Measurements from ENCODE around the gene SMYD5.

Gene SMYD5

DNA sequence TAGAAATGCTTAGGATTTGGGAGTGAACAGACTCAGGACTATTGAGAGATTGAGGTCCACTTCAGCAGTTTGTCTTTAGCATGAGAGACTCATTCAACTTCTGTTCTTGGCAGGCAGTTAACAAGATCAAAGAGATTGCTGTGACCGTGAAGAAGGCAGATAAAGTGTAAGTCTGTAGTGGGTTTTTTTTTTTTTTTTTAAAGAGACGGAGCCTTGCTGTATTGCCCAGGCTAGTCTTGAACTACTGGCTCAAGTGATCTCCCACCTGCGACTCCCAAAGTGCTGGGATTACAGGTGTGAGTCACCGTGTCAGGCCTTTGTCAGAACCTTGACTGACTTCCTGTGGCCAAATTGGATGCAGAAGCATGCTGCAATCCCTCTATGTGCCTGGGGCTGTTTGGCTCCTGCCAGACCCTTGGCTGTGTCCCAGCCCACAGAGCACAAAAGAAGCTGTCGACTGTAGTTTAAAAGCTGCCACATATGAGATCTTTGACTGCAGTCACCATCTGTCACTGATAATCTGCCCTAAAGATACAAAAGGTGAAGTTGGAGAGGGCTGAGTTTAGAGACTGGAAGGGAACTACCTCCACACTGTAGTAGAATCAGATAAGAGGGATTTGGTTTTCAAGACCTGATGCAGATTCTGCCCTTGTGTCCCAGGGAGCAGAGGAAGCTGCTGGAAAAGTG, 30.0 kb downstream of the SMYD5 start:
- no peak for DNase-seq

DNA sequence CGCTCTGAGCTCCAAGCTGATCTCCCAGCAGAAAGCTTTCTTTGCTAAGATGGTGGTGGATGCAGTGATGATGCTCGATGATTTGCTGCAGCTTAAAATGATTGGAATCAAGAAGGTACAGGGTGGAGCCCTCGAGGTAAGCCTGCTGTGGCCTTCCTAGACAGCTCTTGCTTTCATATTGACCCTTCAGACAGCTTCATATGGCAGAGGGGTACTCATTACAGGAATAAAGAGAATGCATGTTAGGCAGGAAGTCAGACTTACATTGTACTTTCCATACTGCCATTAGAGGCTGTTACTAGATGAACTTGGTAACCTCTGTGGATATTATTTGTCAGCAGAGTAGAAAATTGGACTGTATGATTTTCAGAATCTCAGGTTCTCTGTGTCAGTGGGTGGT, 30.5 kb downstream of the SMYD5 start:
- no peak for DNase-seq

DNA sequence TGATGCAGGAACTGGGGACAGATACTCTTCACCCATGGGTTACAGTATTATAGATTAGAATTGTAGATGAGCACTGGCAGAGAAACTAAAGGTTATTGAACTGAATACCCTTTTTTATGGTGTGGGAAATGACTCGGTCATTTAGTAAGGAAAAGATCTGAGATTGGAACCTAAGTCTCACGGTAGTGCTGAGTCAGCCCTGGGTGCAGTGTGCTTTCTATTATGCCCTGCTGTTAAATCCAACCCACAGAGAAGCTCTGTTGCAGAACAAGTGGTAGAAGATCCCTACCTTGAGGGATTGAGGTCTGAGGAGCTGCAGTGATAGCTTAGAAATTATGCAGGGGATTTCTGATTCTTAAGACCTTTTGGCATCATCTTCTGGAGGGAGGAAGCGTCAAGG, 32.8 kb downstream of the SMYD5 start:
- no peak for DNase-seq

DNA sequence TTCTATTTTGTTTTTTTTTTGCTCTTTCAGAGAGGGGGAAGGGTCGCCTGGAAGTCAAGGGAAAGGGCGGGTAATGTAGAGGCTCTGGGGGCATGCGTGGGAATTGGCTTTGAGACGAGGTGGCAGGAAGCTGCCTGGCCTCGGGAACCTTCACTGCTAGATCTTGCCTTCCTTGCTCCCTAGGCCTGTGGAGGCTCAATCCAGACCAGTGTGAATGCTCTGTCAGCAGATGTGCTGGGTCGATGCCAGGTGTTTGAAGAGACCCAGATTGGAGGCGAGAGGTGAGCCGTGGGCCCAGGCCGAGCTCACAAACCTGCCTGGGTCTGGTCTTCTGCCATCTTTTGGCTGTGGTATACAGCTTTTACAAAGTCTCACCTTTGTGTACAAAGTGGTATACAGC, 35.6 kb downstream of the SMYD5 start:
- DNase-seq, result no peak

DNA sequence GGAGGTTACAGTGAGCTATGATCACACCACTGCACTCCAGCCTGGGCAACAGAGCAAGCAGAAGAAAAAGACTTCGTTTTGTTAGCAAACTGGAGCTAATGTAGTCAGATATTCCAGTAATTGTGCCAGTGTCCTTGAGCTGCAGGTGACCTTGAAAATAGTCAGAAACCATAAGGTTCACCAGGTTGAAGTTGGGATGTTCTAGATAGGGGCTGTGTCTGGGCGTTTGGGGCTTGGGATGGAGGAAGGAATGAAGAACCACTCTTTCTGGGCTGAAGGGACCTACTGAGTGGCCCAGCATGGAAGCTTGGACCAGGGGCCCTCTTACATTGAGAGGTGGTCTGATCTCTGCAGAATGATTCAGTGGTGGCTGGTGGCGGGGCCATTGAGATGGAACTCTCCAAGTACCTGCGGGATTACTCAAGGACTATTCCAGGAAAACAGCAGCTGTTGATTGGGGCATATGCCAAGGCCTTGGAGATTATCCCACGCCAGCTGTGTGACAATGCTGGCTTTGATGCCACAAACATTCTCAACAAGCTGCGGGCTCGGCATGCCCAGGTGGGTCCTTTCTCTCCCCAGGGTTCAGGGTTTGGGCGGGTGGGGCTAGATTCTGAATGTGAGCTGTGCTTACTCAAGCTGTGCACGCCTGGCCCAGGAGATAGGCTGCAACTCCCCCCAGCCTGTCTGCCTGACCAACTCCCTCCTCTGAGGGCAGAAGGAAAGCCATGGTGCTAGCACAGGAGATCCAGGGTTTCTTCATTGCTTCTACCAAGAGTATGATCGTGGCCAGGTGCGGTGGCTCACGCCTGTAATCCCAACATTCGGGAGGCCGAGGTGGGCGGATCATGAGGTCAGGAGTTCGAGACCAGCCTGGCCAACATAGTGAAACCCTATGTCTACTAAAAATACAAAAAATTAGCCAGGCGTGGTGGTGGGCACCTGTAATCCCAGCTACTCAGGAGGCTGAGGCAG, 37.1 kb downstream of the SMYD5 start:
- DNase-seq, result no peak

DNA sequence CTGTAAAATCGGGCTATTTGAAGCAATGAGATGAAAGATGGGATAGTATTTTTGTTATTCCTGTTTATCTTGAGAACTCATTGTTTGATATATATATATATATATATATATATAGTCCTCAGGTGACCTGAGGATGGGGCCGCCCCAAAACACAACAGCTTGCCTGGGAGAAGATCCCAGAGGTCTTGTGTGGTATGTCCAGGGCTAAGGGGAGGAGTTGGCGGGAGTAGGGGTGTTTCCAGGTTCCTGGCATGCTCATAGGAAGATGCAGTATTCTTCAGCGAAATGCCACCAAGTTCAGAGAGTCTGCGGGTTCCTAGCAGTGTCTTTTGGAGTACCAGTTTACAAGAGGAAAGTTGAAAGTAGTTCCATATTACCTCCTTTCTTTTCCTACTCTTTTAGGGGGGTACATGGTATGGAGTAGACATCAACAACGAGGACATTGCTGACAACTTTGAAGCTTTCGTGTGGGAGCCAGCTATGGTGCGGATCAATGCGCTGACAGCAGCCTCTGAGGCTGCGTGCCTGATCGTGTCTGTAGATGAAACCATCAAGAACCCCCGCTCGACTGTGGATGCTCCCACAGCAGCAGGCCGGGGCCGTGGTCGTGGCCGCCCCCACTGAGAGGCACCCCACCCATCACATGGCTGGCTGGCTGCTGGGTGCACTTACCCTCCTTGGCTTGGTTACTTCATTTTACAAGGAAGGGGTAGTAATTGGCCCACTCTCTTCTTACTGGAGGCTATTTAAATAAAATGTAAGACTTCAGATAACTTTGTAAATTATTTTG, 38.4 kb downstream of the SMYD5 start:
- DNase-seq, result no peak

DNA sequence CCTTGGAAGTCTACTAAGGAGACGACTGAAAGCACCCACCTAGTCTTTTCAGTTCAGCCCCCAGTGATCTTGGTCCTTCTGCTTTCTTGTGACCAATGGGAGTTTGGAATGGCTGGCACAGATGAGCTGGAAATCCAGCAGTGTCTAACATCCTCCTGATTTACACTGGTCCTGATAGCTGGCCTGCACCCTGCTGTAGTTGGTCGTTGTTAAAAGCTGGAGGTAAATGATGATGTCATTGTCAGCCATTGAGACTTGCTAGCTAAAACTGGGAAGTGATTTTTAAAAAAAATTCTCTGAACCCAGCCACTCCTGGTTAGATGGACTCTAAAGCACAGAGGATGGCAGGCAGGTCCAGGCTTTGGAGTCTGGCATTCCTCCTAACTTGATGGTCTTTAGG, 39.4 kb downstream of the SMYD5 start:
- no peak for DNase-seq

DNA sequence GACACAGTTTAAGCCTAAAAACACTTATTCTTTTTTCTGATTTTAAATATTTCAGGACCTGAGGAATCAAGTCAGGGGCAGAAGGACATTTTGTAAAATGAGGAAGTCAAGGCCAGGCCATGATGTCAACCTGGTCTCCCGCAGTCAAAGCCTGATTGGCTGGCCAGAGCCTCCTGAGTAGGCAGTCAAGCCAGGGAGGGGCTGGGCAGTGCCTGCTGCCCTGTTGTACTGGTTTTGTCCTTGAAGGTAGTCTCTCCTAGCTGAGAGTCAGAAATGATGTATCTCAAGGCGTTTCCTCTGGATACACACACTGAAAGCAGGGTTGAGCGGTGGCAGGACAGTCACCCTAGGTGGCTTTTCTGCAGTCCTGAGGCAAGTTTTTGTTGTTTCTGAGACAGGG, 39.9 kb downstream of the SMYD5 start:
- DNase-seq, result no peak

DNA sequence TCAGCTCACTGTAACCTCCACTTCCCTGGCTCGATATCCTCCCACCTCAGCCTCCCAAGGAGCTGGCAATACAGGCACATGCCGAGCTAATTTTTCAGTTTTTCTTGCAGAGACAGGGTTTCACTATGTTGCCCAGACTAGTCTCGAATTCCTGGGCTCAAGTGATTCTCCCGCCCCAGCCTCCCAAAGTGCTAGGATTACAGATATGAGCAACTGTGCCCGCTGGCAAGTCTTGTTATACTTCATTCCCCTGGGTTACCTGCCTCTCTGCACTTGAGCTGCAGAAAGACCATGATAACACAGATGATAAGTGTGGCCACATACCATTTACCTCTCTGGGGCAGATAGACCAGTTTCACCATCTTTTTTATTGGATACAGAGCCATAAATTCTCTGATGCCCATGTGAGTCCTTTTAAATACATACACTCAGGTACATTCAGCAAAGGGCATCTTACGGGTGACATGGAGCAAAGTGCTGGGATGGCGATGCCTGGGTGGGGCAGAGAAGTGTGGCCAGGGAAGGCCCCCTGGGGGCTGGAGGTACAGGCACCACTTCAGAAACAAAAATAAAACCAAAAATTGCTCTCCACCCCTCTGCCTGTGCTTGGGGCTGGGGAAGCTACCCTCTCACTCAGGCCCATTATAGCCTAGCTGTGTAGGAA, 40.4 kb downstream of the SMYD5 start:
- no peak for DNase-seq

DNA sequence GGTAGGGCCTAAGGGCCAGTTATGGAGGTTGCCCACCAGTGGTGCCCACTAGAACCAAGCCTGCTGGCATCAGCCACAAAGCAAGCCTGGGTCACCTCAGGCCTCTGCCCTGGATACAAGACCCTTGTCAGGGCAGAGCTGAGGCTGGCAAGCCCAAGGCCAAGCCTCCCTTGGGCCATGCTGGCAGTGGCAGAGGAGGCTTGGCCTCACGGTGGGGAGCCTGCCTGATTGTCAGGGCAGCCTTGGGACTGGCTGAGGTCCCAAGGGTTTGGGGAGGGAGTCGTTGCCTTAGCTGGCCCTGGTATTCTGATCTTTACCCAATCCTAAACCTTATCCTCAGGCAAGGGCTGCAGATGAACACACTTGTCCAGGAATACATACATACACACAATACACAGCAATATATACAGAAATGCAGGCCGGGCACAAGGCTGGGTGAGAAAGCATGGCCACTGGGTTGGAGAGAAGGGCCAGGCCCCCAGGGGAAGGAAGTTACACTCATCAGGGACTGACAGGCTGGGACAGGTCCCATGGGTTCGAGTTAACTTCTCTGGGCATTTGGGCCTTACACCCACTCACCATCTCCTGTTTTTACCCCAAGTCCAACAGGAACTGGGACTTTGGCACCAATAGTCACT, 41.1 kb downstream of the SMYD5 start:
- no peak for DNase-seq

DNA sequence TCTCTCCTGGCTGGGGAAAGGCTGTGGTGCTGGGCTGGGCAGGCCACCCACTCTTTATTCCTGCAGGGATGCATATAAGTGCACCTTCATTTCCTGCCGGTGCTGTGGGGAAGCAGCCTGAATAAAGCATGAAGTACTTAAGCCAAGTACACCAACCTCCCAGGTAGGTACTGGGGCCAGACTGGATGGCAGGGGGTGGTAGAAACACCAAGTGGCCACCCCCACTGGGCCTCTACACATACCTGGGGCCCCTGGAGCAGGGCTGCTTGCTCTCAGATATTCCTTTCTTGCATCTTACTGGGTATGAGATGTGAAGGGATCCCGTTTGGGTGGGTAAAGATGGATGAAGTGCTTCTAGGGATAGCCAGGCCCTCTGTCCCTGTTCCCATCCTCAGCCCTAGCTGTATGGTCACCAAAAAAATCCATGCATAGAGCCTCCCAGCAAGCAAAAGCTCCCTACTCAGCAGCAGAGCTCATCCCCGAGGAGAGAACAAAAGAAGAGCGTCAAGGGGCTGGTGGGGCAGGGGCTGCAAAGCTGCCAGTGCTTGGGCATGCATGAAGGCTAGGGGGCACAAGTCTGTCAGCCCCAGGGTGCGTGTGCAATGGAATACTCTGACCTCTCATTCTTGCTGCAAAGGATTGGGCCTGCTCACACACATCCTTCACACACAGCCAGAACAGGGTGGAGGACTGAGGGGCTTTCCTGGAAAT, 42.0 kb downstream of the SMYD5 start:
- no peak for DNase-seq

DNA sequence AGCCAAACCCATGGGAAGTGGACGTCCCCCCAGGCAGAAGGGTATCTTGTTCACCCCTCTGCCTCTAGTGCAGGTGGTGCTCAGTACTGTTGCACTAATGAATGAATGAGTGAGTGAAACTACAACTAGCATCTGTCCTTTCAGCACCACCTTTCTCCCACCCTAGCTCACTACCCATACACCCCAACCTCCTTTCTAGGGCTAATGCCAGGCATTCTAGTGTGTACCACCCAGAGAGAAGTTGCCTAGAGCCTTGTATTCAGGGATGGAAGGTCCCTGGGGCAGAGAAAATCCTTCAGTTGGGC, 42.5 kb downstream of the SMYD5 start:
- no peak for DNase-seq

DNA sequence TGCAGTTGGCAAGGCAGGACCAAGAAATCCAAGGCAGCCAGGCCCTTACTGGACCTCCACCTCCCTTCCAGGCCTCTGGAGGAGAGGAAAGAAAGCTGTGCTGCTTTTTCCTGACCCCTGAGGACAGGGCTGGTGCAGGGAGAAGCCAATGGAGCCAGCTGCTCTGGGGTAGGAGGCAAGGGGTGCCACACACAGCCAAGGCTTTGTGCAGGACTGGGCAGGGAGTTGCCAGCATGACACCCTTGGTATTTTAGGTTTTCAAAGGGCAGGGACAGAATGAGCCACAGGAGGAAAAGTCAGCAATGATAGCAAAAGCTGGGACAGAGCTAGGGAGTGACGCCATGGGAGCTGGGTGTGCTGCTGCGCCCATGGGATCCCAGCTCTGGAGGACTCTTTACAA, 43.0 kb downstream of the SMYD5 start:
- no peak for DNase-seq

DNA sequence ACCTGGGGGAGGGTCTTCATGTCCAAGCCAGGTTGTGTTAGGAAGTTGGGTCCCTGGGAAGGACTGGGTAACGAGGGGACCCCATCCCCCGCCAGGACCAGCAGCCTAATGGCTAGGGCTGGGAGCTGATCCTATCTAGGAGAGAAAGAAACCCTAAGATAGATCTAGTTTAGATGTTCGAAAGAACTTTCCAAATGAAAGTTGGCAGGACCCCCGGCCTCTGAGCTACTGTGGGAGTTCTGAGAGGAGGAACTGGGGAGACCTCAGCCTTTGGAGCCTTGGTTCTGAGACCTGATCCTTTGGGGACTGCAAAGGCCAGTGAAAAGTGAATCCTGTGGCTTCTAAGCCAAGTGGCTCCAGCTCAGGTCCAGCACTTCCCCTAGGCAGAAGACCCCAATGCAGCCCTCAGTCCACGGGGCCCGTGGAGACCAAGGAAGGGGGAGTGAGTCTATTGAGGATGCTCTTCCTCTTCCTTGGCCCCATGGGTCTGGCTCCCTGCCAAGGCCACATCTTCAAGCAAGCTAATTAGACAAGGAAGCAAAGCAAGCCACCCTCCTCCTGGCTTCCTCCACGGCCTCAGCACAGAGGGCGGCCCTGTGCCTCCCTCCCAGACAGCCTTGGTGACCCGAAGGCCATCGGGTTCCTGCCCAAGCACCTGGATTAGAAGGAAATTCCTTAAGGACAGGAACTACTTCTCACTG, 43.5 kb downstream of the SMYD5 start:
- DNase-seq, result no peak

DNA sequence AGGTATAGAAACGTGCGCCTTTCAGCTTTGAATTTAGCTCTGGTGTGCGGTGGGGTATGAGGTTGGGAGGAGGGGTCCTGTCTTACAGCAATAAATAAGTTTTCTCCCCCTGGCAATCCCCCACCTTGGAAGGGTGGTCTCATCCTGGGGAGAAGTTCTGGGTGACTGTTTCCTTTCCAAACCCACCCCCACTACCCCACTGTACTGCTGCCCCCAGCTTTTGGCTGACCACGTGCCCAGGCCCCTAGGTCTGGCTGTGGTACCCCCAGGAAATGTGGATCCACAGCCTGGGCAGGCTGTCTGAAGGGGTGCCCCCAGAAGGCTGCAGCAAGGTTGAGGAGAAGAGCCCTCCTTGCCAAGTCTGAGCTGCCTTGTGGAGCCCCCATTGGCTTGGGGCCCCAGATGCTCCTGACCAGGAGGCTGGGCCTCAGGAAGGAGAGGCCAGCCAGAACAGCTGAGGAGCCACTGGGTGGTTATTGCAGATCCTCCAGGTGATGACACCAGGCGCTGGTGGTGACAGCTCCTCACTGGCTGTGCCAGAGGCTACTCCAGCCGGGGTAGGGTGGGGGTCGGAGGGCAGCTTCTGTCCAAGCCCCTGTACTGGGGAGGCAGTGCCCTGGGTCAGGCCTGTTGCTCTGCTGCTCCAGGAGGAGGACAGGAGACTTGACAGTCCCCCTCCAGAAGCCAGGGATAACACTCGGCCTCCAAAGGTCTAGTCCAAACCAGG, 44.3 kb downstream of the SMYD5 start:
- no peak for DNase-seq

DNA sequence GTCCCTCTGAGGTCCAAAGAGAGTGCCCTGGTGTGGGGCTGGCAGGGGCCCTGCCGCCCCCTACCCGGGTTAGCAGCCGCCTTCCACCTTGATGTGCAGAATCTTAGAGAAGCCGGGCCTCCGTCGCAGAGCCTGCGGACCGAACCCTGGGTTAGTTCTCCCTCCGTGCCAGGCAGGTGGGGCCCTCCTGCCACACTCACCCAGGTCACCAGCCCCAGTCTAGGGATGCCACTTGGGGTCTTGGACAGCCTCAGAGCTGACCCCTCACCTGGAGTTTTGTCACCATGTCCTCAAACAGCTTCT, 44.8 kb downstream of the SMYD5 start:
- DNase-seq, result no peak

DNA sequence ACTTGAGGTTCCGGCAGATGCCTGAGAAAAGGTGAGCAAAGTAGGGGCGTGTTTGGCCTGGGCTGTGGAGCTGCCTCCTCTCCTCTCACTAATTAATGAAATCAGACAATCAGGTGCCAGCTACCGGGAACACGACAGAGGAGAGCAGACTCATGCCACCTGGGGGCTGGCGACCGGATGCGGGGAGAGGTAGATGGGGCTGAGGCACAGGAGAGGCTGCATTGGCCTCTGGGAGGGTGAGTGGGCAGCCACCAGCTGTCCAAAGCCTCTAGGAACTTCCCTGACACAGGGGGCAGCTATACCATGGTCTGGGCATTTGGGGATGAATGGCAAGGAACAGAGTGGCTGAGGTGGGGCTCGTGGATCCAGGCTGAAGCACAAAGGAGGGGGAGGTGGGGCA, 45.2 kb downstream of the SMYD5 start:
- no peak for DNase-seq

DNA sequence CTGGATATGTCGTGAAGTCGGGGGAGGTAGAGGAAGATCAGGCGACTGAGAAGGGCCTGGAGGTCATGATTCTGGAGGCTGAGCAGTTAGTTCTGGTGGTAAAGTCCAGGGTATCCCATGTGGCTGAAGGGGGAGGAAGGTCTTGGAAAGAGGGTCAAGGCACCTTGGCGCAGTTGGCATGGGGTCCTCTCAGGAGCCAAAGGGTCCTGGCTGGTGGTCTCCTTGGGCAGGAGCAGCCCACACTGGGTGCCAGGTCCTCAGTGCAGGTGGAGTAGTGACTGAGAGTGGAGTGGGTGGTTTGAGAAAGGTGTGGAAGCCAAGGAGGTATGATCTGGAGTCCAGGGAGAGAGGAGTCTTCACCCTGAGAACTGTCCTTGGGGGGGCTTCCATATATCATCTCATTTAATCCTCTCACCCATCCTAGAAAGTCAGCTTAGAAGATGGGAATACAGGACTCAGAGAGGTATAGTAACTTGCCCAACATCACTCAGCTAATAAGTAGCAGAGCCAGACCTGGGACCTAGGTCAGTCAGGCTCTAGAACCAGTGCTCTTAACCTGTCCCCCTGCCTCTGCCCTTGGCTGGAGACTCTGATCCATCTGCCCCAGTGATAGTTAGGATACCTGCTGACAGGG, 45.8 kb downstream of the SMYD5 start:
- no peak for DNase-seq

DNA sequence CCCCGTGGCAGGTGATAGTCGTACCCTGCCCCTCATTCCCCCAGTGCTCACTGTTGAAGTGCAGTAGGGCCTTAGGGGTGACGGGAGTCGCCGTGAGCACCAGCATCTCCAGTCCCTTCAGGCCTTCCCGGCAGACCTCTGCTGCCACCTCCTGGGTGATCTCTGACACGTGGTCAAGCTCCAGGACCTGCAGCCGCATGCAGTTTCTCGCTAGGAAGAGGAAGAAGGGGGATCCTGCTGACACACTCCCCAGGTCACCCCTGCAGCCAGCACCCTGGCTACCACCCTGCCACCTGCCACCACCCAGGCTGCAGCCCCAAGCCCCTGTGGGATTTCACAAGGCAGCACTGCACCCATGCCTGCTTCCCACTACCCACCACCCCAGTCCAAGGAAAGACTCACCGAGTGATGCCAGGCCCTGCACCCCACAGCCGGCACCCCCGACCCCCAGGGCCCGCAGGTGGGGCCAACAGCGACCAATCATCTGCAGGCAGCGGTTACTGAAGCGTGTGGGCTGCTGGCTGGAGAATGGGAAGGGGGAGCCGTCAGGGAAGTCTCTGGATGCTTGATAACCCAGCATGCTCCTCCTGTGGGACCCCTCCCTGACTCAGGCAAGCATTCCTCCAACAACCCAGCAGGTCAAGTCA, 46.4 kb downstream of the SMYD5 start:
- no peak for DNase-seq

All from right forelimb (tissue), 1 donor.